Keratinocyte (primary cell): Measurements from ENCODE around the gene FBXW9.

ENCODE experiments used
- CTCF ChIP-seq, 3 experiments: IDR thresholded peaks in 1 of 3; conservative IDR thresholded peaks in 1 of 3; optimal IDR thresholded peaks in 1 of 3; 2 replicates in 2 of 3; 3 replicates in 1 of 3; pipeline versions ENCODE3 to v1.5.1; 2011; ENCODE audit warnings: low read length in 3 of 3, mild to moderate bottlenecking in 3 of 3, moderate library complexity in 2 of 3, control low read depth in 1 of 3, inconsistent platforms in 1 of 3; ENCODE audit not compliant: insufficient read depth in 2 of 3; ENCODE audit errors: extremely low read depth in 1 of 3
- EZH2 ChIP-seq: IDR thresholded peaks from one replicate; pipeline ENCODE4 v1.6.1; 2012; ENCODE audit warnings: inconsistent platforms, mild to moderate bottlenecking, low read length, moderate library complexity

GRCh38 chr19:12667731-12668302 lies 28.6 kb downstream of the FBXW9 start:
- TF ChIP-seq CTCF (optimal IDR thresholded peaks at IDR 0.05 in 1 of 3, IDR thresholded peaks at IDR 0.05 in 1 of 3, conservative IDR thresholded peaks at IDR 0.05 in 1 of 3; ENCODE audit: extremely low read depth in 1 of 3, insufficient read depth in 2 of 3, low read length in 3 of 3) (no peak), EZH2 (no peak)
